Measurements from ENCODE around the gene CCL8.

Gene CCL8

DNA sequence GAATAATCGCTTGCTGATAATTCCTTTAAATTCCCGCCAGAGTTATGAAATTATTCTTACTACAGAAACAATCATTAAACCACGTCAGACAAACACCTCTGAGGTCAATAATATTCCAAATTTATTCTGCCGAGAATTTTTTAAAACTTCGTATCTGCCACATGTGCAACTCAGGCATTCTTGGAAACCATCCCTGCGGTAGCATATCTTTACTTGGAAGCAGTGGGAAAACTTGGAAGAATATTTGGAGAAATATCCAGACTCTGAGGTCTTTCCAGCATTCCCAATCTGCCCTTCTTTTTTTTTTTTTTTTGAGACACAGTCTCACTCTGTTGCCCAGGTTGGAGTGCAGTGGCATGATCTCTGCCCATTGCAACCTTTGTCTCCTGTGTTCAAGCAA lies 35.7 kb upstream of the CCL8 start:
- TF ChIP-seq ESRRG (CRISPR knock-in tag; IDR thresholded peaks at IDR 0.05) (no peak), PPARA (CRISPR knock-in tag; IDR thresholded peaks at IDR 0.05; ENCODE audit: borderline replicate concordance) (no peak), CSDC2 (CRISPR knock-in tag; IDR thresholded peaks at IDR 0.05) (no peak), ZFP3 (CRISPR knock-in tag; IDR thresholded peaks at IDR 0.05) (no peak), TOX (CRISPR knock-in tag; IDR thresholded peaks at IDR 0.05; ENCODE audit: borderline replicate concordance) (no peak), GLIS3 (CRISPR knock-in tag; IDR thresholded peaks at IDR 0.05) (no peak), SNAI2 (CRISPR knock-in tag; IDR thresholded peaks at IDR 0.05) (no peak), RARB (CRISPR knock-in tag; IDR thresholded peaks at IDR 0.05) (no peak), OSR1 (CRISPR knock-in tag; IDR thresholded peaks at IDR 0.05) (no peak)
- TF ChIP-seq, protein P1, sequence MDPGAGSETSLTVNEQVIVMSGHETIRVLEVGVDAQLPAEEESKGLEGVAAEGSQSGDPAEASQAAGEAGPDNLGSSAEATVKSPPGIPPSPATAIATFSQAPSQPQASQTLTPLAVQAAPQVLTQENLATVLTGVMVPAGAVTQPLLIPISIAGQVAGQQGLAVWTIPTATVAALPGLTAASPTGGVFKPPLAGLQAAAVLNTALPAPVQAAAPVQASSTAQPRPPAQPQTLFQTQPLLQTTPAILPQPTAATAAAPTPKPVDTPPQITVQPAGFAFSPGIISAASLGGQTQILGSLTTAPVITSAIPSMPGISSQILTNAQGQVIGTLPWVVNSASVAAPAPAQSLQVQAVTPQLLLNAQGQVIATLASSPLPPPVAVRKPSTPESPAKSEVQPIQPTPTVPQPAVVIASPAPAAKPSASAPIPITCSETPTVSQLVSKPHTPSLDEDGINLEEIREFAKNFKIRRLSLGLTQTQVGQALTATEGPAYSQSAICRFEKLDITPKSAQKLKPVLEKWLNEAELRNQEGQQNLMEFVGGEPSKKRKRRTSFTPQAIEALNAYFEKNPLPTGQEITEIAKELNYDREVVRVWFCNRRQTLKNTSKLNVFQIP (CRISPR knock-in tag; IDR thresholded peaks at IDR 0.05; ENCODE audit: borderline replicate concordance, low read depth), result no peak
- TF ChIP-seq, protein P2, sequence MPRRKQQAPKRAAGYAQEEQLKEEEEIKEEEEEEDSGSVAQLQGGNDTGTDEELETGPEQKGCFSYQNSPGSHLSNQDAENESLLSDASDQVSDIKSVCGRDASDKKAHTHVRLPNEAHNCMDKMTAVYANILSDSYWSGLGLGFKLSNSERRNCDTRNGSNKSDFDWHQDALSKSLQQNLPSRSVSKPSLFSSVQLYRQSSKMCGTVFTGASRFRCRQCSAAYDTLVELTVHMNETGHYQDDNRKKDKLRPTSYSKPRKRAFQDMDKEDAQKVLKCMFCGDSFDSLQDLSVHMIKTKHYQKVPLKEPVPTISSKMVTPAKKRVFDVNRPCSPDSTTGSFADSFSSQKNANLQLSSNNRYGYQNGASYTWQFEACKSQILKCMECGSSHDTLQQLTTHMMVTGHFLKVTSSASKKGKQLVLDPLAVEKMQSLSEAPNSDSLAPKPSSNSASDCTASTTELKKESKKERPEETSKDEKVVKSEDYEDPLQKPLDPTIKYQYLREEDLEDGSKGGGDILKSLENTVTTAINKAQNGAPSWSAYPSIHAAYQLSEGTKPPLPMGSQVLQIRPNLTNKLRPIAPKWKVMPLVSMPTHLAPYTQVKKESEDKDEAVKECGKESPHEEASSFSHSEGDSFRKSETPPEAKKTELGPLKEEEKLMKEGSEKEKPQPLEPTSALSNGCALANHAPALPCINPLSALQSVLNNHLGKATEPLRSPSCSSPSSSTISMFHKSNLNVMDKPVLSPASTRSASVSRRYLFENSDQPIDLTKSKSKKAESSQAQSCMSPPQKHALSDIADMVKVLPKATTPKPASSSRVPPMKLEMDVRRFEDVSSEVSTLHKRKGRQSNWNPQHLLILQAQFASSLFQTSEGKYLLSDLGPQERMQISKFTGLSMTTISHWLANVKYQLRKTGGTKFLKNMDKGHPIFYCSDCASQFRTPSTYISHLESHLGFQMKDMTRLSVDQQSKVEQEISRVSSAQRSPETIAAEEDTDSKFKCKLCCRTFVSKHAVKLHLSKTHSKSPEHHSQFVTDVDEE (CRISPR knock-in tag; IDR thresholded peaks at IDR 0.05), result no peak
- TF ChIP-seq, protein P3, sequence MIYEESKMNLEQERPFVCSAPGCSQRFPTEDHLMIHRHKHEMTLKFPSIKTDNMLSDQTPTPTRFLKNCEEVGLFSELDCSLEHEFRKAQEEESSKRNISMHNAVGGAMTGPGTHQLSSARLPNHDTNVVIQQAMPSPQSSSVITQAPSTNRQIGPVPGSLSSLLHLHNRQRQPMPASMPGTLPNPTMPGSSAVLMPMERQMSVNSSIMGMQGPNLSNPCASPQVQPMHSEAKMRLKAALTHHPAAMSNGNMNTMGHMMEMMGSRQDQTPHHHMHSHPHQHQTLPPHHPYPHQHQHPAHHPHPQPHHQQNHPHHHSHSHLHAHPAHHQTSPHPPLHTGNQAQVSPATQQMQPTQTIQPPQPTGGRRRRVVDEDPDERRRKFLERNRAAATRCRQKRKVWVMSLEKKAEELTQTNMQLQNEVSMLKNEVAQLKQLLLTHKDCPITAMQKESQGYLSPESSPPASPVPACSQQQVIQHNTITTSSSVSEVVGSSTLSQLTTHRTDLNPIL (CRISPR knock-in tag; IDR thresholded peaks at IDR 0.05; ENCODE audit: low read depth), result no peak
- no peak for ATAC-seq

DNA sequence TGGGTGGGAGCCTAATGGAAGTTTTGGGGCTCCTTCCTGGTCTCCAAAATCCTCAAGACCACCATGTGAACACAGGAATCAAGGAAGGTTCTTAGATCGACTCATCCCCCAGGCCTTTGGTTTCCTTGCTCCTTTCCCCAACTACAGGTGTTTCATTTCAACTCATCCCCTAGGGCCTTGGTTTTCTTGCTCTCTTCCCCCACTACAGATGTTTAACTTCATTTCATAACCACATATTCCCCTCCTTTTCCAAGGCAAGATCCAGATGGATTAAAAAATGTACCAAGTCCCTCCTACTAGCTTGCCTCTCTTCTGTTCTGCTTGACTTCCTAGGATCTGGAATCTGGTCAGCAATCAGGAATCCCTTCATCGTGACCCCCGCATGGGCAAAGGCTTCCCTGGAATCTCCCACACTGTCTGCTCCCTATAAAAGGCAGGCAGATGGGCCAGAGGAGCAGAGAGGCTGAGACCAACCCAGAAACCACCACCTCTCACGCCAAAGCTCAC lies 33.9 kb upstream of the CCL8 start, which contains the start of gene CCL11:
CCL11 (plus strand) TSS at position 457 of the 507 bp plus-strand sequence. CDS start 67 bp downstream, outside the sequence.
- TF ChIP-seq ARNTL (CRISPR knock-in tag; IDR thresholded peaks at IDR 0.05; ENCODE audit: borderline replicate concordance, low read depth) (no peak), OSR1 (CRISPR knock-in tag; IDR thresholded peaks at IDR 0.05) (no peak), PPARA (CRISPR knock-in tag; IDR thresholded peaks at IDR 0.05; ENCODE audit: borderline replicate concordance) (no peak), ESRRG (CRISPR knock-in tag; IDR thresholded peaks at IDR 0.05) (no peak), ZC3H10 (CRISPR knock-in tag; IDR thresholded peaks at IDR 0.05) (no peak)
- no peak for ATAC-seq

DNA sequence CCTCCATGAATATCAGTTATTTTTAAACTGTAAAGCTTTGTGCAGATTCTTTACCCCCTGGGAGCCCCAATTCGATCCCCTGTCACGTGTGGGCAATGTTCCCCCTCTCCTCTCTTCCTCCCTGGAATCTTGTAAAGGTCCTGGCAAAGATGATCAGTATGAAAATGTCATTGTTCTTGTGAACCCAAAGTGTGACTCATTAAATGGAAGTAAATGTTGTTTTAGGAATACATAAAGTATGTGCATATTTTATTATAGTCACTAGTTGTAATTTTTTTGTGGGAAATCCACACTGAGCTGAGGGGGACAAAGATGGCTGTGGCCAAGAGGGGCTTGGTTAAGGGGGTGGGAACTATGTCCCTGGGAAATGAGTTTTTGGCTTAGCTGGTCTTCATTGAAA lies 31.4 kb upstream of the CCL8 start:
- no peak for TF ChIP-seq ZC3H10 (CRISPR knock-in tag; IDR thresholded peaks at IDR 0.05)
- no peak for TF ChIP-seq PPARA (CRISPR knock-in tag; IDR thresholded peaks at IDR 0.05; ENCODE audit: borderline replicate concordance)
- no peak for TF ChIP-seq ZNF565 (CRISPR knock-in tag; conservative IDR thresholded peaks at IDR 0.05; ENCODE audit: low read depth)
- no peak for TF ChIP-seq ZFP30 (CRISPR knock-in tag; IDR thresholded peaks at IDR 0.05)
- ATAC-seq, result no peak

DNA sequence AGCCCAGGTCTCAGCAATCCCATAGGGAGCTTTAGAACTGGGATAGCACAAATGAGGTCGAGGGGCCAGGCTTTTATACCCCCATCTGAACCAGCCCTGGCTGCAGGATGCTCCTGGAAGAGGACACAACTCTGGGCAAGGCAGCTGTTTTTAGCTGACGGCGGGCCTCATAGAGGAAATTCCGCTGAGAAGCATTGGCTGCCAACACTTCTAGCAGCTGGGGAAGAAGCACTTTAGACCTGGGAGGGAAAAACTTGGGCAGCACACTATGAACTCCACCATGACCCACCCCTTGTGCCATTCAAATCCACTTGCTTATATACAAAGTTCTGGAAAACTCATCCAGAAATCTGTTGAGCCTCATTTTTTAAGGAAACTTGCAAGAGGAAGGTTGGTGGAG lies 28.6 kb upstream of the CCL8 start:
- no peak for ATAC-seq
- TF ChIP-seq, protein P3 (CRISPR knock-in tag; IDR thresholded peaks at IDR 0.05; ENCODE audit: low read depth), result no peak
- TF ChIP-seq GLIS3 (CRISPR knock-in tag; IDR thresholded peaks at IDR 0.05) (no peak), ZNF8 (CRISPR knock-in tag; IDR thresholded peaks at IDR 0.05) (no peak), SNAI2 (CRISPR knock-in tag; IDR thresholded peaks at IDR 0.05) (no peak), ZNF565 (CRISPR knock-in tag; conservative IDR thresholded peaks at IDR 0.05; ENCODE audit: low read depth) (no peak), ISL1 (CRISPR knock-in tag; IDR thresholded peaks at IDR 0.05) (no peak), ZFP30 (CRISPR knock-in tag; IDR thresholded peaks at IDR 0.05) (no peak), PPARA (CRISPR knock-in tag; IDR thresholded peaks at IDR 0.05; ENCODE audit: borderline replicate concordance) (no peak), ZNF70 (CRISPR knock-in tag; IDR thresholded peaks at IDR 0.05) (no peak), BACH2 (CRISPR knock-in tag; IDR thresholded peaks at IDR 0.05; ENCODE audit: borderline replicate concordance) (no peak), ZC3H10 (CRISPR knock-in tag; IDR thresholded peaks at IDR 0.05) (no peak), RARB (CRISPR knock-in tag; IDR thresholded peaks at IDR 0.05) (no peak)
- TF ChIP-seq, protein P2 (CRISPR knock-in tag; IDR thresholded peaks at IDR 0.05), result no peak
- TF ChIP-seq, protein P4, sequence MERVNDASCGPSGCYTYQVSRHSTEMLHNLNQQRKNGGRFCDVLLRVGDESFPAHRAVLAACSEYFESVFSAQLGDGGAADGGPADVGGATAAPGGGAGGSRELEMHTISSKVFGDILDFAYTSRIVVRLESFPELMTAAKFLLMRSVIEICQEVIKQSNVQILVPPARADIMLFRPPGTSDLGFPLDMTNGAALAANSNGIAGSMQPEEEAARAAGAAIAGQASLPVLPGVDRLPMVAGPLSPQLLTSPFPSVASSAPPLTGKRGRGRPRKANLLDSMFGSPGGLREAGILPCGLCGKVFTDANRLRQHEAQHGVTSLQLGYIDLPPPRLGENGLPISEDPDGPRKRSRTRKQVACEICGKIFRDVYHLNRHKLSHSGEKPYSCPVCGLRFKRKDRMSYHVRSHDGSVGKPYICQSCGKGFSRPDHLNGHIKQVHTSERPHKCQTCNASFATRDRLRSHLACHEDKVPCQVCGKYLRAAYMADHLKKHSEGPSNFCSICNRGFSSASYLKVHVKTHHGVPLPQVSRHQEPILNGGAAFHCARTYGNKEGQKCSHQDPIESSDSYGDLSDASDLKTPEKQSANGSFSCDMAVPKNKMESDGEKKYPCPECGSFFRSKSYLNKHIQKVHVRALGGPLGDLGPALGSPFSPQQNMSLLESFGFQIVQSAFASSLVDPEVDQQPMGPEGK (CRISPR knock-in tag; IDR thresholded peaks at IDR 0.05; ENCODE audit: borderline replicate concordance), result no peak
- TF ChIP-seq, protein P5, sequence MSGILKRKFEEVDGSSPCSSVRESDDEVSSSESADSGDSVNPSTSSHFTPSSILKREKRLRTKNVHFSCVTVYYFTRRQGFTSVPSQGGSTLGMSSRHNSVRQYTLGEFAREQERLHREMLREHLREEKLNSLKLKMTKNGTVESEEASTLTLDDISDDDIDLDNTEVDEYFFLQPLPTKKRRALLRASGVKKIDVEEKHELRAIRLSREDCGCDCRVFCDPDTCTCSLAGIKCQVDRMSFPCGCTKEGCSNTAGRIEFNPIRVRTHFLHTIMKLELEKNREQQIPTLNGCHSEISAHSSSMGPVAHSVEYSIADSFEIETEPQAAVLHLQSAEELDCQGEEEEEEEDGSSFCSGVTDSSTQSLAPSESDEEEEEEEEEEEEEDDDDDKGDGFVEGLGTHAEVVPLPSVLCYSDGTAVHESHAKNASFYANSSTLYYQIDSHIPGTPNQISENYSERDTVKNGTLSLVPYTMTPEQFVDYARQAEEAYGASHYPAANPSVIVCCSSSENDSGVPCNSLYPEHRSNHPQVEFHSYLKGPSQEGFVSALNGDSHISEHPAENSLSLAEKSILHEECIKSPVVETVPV (CRISPR knock-in tag; IDR thresholded peaks at IDR 0.05), result no peak
